Measurements from ENCODE around the gene B2M.
"Not testable (repeated sequence)": the region's sequence is repeated elsewhere in the genome, so short reads cannot be mapped to it uniquely, and the experiment has no call there.

The B2M gene

GRCh38 chr15:44698641-44699040, 12.7 kb upstream of the B2M start:
- no peak for DNase-seq (ENCODE audit: low read depth)

- DNase-seq (ENCODE audit: low read depth), result not testable (repeated sequence)
Observed at GRCh38 chr15:44700676-44701075, 10.6 kb upstream of the B2M start.

GRCh38 chr15:44705986-44706385, 5.3 kb upstream of the B2M start:
- no peak for DNase-seq (ENCODE audit: low read depth)

- DNase-seq (ENCODE audit: low read depth), result no peak
Observed at GRCh38 chr15:44706401-44706800, 4.9 kb upstream of the B2M start.

GRCh38 chr15:44706946-44707636, 4.2 kb upstream of the B2M start:
- DNase-seq (ENCODE audit: low read depth), result no peak

GRCh38 chr15:44710236-44711095, 851 bp upstream of the B2M start:
- peak; percentile 60 for DNase-seq (ENCODE audit: low read depth)

- DNase-seq (ENCODE audit: low read depth), result peak; percentile 55
Observed at GRCh38 chr15:44711743-44712345, 527 bp downstream of the B2M start.

GRCh38 chr15:44712346-44713005, 1.2 kb downstream of the B2M start:
- DNase-seq (ENCODE audit: low read depth), result peak; percentile 90

- DNase-seq (ENCODE audit: low read depth), result peak; percentile 66
Observed at GRCh38 chr15:44713006-44713966, 2.0 kb downstream of the B2M start.

GRCh38 chr15:44715142-44715796, 4.0 kb downstream of the B2M start:
- DNase-seq (ENCODE audit: low read depth), result no peak

- DNase-seq (ENCODE audit: low read depth), result no peak
Observed at GRCh38 chr15:44715797-44716334, 4.5 kb downstream of the B2M start.

GRCh38 chr15:44716983-44717602, 5.8 kb downstream of the B2M start:
- DNase-seq (ENCODE audit: low read depth), result no peak

GRCh38 chr15:44718180-44718926, 7.0 kb downstream of the B2M start:
- DNase-seq (ENCODE audit: low read depth), result no peak

- no peak for DNase-seq (ENCODE audit: low read depth)
Observed at GRCh38 chr15:44718927-44719292, 7.6 kb downstream of the B2M start.

GRCh38 chr15:44719293-44719999, 8.1 kb downstream of the B2M start:
- peak; percentile 60 for DNase-seq (ENCODE audit: low read depth)

- not testable (repeated sequence) for DNase-seq (ENCODE audit: low read depth)
Observed at GRCh38 chr15:44720000-44720435, 8.7 kb downstream of the B2M start.

- peak; percentile 29 for DNase-seq (ENCODE audit: low read depth)
Observed at GRCh38 chr15:44720460-44721176, 9.3 kb downstream of the B2M start.

GRCh38 chr15:44722011-44722410, 10.7 kb downstream of the B2M start:
- DNase-seq (ENCODE audit: low read depth), result no peak

Data from ELR (cell line).